Prostate gland (tissue), 2 donors: ENCODE results near the gene AP2A1.

Source experiments
- POLR2A ChIP-seq: fragments of 450-650 bp; IDR thresholded peaks from one replicate; pipeline ENCODE4 v1.6.1; 2016; ENCODE audit warnings: antibody characterized with exemption, mild to moderate bottlenecking
- TF ChIP-seq, protein P1 (sequence below), 4 experiments: fragments of 200-600 bp in 2 of 4; fragments of 450-650 bp in 2 of 4; sonication (generic) in 2 of 4; IDR thresholded peaks; 1 replicate in 3 of 4; 2 replicates in 1 of 4; pipeline ENCODE4 v1.5.1; 2016 to 2019; ENCODE audit warnings: antibody characterized with exemption in 4 of 4, mild to moderate bottlenecking in 2 of 4, moderate library complexity in 2 of 4

DNA sequence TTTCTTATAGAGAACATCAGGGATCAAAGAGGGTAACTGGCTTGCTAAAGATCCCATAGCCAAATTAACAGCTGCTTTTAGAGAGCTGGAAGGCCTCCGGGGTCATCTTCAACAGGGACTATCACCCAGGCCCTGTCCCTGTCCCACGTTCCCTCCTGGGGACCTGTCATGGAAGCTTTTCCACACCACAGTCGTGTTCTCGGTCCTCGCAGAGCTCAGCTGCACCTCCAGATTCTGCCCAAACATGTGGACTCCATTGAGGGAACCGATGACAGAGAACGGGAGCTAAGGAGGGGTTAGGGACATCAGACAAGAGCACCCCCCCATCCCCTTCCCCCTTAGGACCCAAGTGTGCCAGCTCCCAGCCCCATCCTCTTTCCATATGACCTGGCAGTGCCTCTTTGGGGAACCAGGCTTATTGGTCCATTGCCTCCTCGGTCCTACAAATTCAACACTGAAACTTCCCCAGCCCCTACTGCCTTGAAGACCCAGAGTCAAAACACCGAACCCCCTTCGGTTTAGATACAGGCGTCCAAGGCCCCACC lies 45.7 kb downstream of the AP2A1 start:
- TF ChIP-seq, protein P1, sequence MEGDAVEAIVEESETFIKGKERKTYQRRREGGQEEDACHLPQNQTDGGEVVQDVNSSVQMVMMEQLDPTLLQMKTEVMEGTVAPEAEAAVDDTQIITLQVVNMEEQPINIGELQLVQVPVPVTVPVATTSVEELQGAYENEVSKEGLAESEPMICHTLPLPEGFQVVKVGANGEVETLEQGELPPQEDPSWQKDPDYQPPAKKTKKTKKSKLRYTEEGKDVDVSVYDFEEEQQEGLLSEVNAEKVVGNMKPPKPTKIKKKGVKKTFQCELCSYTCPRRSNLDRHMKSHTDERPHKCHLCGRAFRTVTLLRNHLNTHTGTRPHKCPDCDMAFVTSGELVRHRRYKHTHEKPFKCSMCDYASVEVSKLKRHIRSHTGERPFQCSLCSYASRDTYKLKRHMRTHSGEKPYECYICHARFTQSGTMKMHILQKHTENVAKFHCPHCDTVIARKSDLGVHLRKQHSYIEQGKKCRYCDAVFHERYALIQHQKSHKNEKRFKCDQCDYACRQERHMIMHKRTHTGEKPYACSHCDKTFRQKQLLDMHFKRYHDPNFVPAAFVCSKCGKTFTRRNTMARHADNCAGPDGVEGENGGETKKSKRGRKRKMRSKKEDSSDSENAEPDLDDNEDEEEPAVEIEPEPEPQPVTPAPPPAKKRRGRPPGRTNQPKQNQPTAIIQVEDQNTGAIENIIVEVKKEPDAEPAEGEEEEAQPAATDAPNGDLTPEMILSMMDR (IDR thresholded peaks at IDR 0.05): no peak
- no peak for TF ChIP-seq POLR2A
